Measurements from ENCODE around the gene SMIM8.
"Not testable (repeated sequence)": the region's sequence is repeated elsewhere in the genome, so short reads cannot be mapped to it uniquely, and the experiment has no call there.

The SMIM8 gene, protein sequence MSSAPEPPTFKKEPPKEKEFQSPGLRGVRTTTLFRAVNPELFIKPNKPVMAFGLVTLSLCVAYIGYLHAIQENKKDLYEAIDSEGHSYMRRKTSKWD
- 1.6 to 10.4 (median 6.9) reads per million in 18 experiments for total RNA-seq

DNA sequence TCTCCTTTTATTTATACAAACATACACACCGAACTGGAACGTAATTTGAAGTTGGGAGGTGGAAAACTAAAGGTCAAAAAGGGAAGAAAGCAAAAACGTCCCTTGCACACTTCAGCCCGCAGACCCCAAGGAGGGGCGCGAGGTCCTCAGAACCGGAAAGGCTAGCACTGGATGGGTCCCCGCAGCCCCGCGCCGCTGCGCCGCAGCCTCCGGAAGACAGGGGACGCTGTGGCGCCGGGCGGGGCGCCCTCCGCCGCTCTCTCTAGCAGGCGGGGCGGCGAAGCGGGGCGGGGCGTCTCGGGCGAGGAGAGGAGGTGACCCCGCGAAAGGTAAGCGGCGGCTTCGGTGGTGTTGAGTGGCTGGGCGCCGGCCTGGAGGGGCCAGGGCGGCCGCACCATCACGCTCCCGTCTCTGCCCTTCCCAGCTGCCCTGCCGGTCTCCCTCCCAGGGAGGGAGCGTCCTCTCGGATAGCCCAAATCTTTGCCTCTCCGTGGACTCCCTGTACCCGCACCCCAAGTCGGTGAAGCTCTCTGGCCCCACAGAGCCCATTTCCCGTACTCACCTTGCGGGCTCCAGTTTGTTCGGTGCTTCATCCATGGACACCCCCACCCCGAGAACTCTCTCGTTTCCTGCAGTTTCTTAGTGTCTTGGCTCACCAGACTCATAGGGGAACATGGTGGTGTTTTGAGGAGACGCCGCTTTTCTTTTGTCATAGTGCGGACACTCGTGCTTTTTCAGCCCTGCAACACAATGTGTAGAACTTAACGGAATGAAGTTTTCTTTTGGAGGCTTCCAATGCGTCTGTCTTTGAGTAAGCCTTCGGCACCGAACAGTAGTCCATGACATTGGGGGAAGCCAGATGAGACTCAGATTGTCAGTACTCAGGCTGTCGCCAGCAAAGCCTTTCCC, at the start of gene SMIM8:
SMIM8 (plus strand) TSS at position 285 of the 909 bp plus-strand sequence. CDS start 14,444 bp downstream, outside the sequence.
- peak; percentile 70 to 76 for DNase-seq

- no peak for DNase-seq
Measured at GRCh38 chr6:87274660-87275274, 47.6 kb upstream of the SMIM8 start.

GRCh38 chr6:87276624-87277023, 45.8 kb upstream of the SMIM8 start:
- DNase-seq, result no peak

DNA sequence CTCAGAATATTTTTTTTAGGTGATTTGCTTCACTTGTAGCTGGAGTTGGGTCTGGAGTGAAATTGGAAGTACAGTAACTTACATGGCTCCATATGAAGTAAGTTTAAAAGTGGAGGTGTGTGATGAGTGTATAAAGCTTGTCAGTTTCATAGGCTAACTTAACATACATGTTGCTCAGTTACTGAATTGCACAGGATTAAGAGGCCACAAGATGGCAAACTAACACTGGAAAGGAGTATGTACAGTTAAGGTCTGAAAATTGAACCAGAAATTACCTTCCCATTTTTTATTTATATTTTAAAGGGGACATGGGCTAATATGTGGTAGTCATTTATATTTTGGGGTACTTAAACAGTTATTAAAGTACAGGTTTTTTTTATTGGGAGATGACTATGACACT, 45.3 kb upstream of the SMIM8 start:
- no peak for DNase-seq

DNA sequence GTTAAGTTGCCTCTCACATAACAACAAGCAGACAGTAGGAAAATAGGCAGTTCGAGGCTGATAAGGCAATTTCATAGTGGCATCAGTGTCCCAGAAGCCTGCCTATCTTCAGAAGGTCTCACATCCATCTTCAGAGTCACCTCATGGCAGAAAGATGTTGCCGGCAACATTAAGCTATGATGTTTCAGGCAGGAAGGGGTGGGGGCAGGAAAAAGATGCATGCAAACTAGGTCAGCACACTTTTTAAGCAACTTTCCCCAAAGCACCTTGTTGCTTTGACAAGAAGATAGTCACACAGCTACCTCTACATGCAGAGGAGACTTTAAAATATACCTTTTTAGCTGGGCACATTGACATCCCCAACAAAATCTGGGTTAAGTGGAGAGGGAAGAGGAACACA, 43.2 kb upstream of the SMIM8 start:
- no peak for DNase-seq

DNA sequence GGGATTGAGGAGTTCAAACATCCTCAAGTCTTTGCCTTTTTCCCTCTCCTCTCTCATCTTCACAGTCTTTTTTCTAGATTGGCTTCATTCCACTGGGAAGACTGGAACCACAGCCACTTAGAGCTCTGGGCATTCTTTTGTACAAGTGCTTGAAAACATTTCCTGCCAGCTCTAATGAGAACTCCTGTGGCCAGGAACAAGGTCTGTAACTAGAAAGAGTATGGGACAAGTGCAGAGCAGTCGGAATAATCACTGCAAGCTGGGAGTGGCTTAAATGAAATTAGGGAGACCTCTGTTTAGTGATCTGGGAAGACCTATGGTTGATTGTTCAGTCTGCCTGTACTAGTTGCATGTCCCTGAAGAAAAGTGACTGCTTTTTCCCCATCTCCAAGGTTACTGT, 41.0 kb upstream of the SMIM8 start:
- DNase-seq, result no peak

GRCh38 chr6:87282743-87283142, 39.6 kb upstream of the SMIM8 start:
- DNase-seq, result no peak

GRCh38 chr6:87283461-87283860, 38.9 kb upstream of the SMIM8 start:
- DNase-seq, result no peak

GRCh38 chr6:87287251-87287650, 35.1 kb upstream of the SMIM8 start:
- no peak for DNase-seq

DNA sequence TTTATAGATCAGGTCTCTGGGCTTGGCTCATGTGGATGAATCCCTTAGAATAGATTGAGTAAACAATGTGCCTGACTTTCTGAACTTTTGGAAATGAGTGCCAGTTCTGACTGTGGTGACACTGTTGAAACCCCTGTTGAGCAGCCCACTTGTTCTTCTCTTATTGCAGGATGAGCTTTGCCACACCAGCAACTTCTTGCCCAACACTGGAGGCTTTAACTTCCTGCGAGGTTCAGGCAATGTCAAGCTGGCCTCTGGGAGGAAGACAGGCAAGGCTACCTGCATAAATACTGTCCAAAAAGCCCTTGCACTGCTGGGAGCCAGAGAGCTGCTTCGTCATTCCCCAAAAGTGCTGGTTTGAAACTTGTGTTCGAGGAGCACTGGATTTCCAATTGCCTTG, 32.8 kb upstream of the SMIM8 start:
- DNase-seq, result peak in 1 of 2 donors; percentile 8

GRCh38 chr6:87291883-87292282, 30.5 kb upstream of the SMIM8 start:
- no peak for DNase-seq

DNA sequence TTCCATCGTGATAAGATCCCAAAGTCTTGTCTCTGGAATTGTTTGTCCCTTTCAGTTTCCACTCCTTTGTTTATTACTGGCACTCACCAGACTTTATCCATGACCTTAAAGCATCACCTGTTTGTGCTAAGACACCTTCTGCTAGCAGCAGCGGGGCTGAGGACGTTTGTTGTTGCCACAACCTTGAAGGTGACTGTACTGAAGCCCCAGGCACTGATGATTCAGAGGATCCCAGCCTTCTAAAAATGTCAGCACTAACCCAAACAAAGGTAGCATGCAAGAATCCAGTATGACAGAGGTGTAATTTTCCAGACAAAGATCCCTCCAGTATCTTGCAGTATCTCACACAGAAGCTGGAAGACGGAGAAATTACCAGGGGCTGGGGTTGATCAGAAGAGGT, 28.9 kb upstream of the SMIM8 start:
- DNase-seq, result no peak

DNA sequence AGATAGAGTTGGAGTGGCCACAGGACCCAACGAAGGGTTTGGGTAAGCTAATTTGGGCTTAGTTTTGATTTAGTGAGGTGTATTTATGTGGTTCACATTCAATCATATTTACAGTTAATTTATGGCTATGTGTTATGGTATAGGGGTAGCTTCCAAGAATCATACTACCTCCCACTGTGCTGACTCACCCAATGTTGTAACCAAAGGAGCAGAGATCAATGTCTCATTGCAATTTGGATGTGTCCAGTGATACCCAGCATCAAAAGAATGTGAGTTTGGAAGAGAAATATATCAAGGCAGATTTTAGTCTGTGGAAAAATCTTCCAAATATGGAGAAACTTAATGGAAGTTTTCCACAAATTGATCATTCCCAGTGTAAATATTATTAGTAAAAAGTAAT, 25.3 kb upstream of the SMIM8 start:
- DNase-seq, result no peak

DNA sequence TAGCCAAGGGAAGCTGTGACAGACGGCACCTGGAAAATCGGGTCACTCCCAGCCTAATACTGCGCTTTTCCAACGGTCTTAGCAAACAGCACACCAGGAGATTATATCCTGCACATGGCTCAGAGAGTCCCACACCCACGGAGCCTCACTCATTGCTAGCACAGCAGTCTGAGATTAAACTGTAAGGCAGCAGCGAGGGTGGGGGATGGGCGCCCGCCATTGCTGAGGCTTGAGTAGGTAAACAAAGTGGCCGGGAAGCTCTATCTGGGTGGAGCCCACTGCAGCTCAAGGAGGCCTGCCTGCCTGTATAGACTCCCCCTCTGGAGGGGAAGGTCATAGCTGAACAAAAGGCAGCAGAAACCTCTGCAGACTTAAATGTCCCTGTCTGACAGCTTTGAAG, 21.1 kb upstream of the SMIM8 start:
- DNase-seq, result not testable (repeated sequence)

DNA sequence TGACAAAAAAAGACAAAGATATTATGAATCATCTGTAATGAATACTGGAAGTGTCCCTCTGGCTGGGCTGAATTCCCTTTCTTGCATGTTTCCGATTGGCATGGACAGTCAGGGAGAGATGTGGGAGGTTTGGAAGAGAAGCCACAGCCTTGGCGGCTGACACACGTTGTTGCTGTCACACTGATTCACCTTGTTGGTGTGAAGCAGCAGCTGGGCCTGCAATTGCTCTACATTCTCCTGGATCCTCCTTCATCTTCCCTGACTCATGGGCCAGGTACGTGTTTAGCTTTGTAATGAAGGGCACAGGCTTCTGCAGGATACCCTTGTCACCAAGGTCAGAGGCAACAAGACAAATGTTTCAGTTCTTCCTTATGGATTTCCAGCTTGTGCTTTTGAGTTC, 13.4 kb upstream of the SMIM8 start:
- no peak for DNase-seq

- DNase-seq, result no peak
Measured at GRCh38 chr6:87312860-87313259, 9.5 kb upstream of the SMIM8 start.

- no peak for DNase-seq
Measured at GRCh38 chr6:87315071-87315470, 7.3 kb upstream of the SMIM8 start.

DNA sequence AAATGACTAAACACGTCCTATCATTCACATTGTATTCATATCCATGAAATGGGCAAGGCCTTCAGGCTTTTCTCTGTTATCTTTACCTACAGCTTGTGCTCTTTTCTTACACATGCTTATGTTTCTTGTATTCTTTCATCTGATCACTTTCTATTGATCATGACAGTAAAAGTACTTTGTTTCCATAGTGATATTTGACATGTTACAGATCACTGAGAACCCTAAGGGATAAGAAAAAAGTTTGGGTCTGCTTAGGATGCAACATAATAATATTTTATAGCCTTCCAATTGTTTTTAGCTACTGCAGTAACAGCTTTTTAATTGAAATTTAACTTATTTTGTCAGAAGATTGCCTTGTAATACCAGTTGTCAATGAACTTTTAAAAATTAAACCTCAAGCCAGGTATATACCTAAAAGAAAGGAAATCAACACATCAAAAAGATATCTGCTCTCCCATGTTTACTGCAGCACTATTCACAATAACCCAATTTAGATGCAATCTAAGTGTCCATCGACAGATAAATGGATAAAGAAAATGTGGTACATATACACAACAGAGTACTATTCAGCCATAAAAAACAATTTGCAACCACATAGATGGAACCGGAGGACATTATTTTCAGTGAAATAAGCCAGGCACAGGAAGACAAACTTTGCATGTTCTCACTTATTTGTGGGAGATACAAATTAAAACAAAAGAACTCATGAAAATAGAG, 3.0 kb upstream of the SMIM8 start:
- DNase-seq, result no peak

GRCh38 chr6:87323880-87324279, 1.5 kb downstream of the SMIM8 start:
- not testable (repeated sequence) for DNase-seq

GRCh38 chr6:87330961-87331360, 8.6 kb downstream of the SMIM8 start:
- no peak for DNase-seq

DNA sequence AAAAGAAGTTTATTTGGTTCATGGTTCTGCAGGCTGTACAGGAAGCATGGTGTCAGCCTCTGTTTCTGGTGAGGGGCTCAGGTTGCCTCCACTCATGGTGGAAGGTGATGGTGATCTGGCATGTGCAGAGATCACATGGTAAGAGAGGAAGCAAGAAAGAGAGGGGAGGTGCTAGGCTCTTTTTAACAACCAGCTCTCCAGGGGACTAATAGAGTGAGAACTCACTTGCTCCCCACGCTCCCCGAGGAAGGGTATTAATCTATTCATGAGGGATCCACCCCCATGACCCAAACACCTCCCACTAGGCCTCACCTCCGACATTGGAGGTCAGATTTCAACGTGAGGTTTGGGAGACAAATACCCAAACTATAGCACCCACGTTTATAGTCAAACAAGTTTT, 10.6 kb downstream of the SMIM8 start:
- no peak for DNase-seq

- DNase-seq, result peak; percentile 8 to 11
Measured at GRCh38 chr6:87333591-87334181, 11.3 kb downstream of the SMIM8 start.

DNA sequence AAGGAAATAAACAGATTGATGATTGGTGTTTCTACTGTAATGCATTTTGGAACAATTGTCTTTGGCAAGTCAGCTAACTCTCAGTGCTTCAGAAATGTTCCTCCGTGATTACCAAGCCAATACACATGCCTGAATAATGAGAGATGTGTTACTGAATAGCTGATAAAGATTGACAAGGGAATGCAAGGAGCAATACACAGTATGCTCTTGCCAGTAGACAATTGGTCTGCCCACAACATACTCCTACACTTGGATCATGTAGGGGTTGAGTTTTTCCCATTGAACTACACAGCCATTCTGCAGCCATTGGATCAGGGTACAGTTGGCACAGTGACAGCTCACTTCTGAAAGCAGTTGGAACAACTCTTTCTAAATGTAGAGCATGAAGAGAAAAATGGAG, 12.3 kb downstream of the SMIM8 start:
- DNase-seq, result no peak
